Measurements from ENCODE around the gene SUCO.

SUCO gene

GRCh38 chr1:172641492-172641891 is 108.5 kb downstream of the SUCO start:
- H3K27ac ChIP-seq (ENCODE audit: low read depth, low read length), result no peak overlapping the region
- no peaks in the 10 kb centered on the region for H3K27me3 ChIP-seq (ENCODE audit: control insufficient read depth, insufficient read depth, low read length)
- H3K9ac ChIP-seq (ENCODE audit: low read length), result no peak overlapping the region
- H3K4me3 ChIP-seq (ENCODE audit: low read length), result no peak overlapping the region
- H3K4me1 ChIP-seq (ENCODE audit: control insufficient read depth, insufficient read depth, low read length), result no peaks in the 10 kb centered on the region
- H3K36me3 ChIP-seq (ENCODE audit: control insufficient read depth, insufficient read depth, low read length), result no peaks in the 10 kb centered on the region

DNA sequence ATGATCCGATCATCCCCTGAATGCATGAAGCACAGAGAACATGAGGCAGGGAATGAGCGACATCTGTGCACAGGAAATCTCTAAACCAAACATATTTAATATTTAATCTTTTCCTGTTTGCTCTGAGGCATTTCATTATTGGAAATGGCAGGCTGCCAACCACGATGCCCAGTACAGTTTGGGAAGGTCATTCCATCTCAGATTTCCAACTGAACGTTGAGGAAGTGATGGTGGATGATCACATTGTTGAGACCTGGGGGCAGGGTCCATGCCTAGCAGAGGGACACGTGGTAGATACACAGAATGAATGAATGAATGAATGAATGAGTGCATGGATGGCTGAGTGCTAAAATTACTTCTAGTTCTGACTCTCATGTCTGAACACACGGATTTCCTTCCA is 110.0 kb downstream of the SUCO start:
- no peak overlapping the region for H3K4me3 ChIP-seq (ENCODE audit: low read length)
- H3K36me3 ChIP-seq (ENCODE audit: control insufficient read depth, insufficient read depth, low read length), result no peaks in the 10 kb centered on the region
- H3K27me3 ChIP-seq (ENCODE audit: control insufficient read depth, insufficient read depth, low read length), result no peaks in the 10 kb centered on the region
- no peaks in the 10 kb centered on the region for H3K4me1 ChIP-seq (ENCODE audit: control insufficient read depth, insufficient read depth, low read length)
- no peak overlapping the region for H3K9ac ChIP-seq (ENCODE audit: low read length)
- H3K27ac ChIP-seq (ENCODE audit: low read depth, low read length), result no peak overlapping the region

GRCh38 chr1:172646653-172647052 is 113.7 kb downstream of the SUCO start:
- no peaks in the 10 kb centered on the region for H3K36me3 ChIP-seq (ENCODE audit: control insufficient read depth, insufficient read depth, low read length)
- no peaks in the 10 kb centered on the region for H3K27me3 ChIP-seq (ENCODE audit: control insufficient read depth, insufficient read depth, low read length)
- H3K4me1 ChIP-seq (ENCODE audit: control insufficient read depth, insufficient read depth, low read length), result no peaks in the 10 kb centered on the region
- H3K9ac ChIP-seq (ENCODE audit: low read length), result no peak overlapping the region
- no peak overlapping the region for H3K4me3 ChIP-seq (ENCODE audit: low read length)
- H3K27ac ChIP-seq (ENCODE audit: low read depth, low read length), result no peak overlapping the region

- no peaks in the 10 kb centered on the region for H3K4me1 ChIP-seq (ENCODE audit: control insufficient read depth, insufficient read depth, low read length)
- no peaks in the 10 kb centered on the region for H3K27me3 ChIP-seq (ENCODE audit: control insufficient read depth, insufficient read depth, low read length)
- no peaks in the 10 kb centered on the region for H3K36me3 ChIP-seq (ENCODE audit: control insufficient read depth, insufficient read depth, low read length)
- no peak overlapping the region for H3K27ac ChIP-seq (ENCODE audit: low read depth, low read length)
- no peak overlapping the region for H3K9ac ChIP-seq (ENCODE audit: low read length)
- H3K4me3 ChIP-seq (ENCODE audit: low read length), result no peak overlapping the region
These were observed 114.2 kb downstream of the SUCO start for GRCh38 chr1:172647110-172647564.

- H3K9ac ChIP-seq (ENCODE audit: low read length), result no peak overlapping the region
- no peaks in the 10 kb centered on the region for H3K27me3 ChIP-seq (ENCODE audit: control insufficient read depth, insufficient read depth, low read length)
- no peak overlapping the region for H3K4me3 ChIP-seq (ENCODE audit: low read length)
- H3K36me3 ChIP-seq (ENCODE audit: control insufficient read depth, insufficient read depth, low read length), result no peaks in the 10 kb centered on the region
- no peaks in the 10 kb centered on the region for H3K4me1 ChIP-seq (ENCODE audit: control insufficient read depth, insufficient read depth, low read length)
- no peak overlapping the region for H3K27ac ChIP-seq (ENCODE audit: low read depth, low read length)
These were observed 115.0 kb downstream of the SUCO start for GRCh38 chr1:172647987-172648386.

DNA sequence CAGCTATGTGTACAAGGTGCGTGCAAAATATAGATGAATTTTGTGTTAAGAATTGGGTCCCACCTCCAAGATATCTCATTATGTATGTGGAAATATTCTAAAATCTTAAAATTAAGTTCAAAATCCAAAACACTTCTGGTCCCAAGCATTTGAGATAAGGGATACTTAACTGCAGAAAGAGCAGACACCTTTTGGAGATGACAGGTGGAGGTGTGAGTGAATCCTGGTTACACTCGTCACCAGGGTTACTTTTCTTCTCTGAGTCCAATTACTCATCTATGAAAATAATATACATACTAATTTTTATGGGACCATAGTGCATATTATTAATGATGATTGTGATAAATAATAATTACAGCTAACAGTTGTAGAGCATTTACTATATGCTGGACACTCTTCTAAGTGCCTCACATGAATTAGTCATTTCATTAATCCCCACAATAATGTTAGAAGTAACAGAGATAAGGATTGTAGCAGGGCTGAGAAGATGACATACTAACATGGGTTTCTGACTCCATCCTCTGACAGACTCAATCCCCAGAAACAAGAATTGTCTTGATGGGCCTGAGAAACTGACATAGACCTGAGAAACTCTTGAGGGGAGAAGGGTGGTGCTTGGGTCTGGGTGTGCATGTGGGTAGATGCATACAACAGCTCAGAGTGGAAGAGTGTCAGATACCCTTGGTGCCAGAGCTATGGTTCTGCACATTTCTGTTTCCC is 117.7 kb downstream of the SUCO start:
- Histone ChIP-seq H3K4me3 (ENCODE audit: low read length) (no peak overlapping the region), H3K9ac (ENCODE audit: low read length) (no peak overlapping the region), H3K27ac (ENCODE audit: low read depth, low read length) (no peak overlapping the region), H3K27me3 (ENCODE audit: control insufficient read depth, insufficient read depth, low read length) (no peaks in the 10 kb centered on the region), H3K36me3 (ENCODE audit: control insufficient read depth, insufficient read depth, low read length) (no peaks in the 10 kb centered on the region), H3K4me1 (ENCODE audit: control insufficient read depth, insufficient read depth, low read length) (no peaks in the 10 kb centered on the region)

- Histone ChIP-seq H3K9ac (ENCODE audit: low read length) (no peak overlapping the region), H3K36me3 (ENCODE audit: control insufficient read depth, insufficient read depth, low read length) (no peaks in the 10 kb centered on the region), H3K27ac (ENCODE audit: low read depth, low read length) (no peak overlapping the region), H3K27me3 (ENCODE audit: control insufficient read depth, insufficient read depth, low read length) (no peaks in the 10 kb centered on the region), H3K4me1 (ENCODE audit: control insufficient read depth, insufficient read depth, low read length) (no peaks in the 10 kb centered on the region), H3K4me3 (ENCODE audit: low read length) (no peak overlapping the region)
These were observed 120.2 kb downstream of the SUCO start for GRCh38 chr1:172653015-172653709.

DNA sequence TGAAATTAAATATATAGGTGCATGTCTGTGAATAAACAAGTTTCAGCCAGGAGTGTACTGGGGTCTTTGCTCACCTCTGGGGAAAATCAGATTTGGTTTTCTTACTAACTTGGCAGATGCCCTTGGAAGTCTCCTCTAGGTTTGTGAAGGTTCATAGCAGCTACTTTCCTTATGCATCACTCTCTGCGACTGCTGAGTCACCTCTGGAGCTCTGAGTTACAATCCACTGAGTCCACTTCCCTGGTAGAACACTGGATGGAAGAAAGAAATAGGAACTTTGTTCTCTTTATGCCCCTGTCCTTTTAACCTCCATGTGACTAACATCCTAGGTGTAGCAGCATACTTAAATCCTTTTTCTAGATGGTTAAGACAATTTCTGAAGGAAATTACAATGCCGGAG is 121.6 kb downstream of the SUCO start:
- Histone ChIP-seq H3K9ac (ENCODE audit: low read length) (no peak overlapping the region), H3K4me1 (ENCODE audit: control insufficient read depth, insufficient read depth, low read length) (no peaks in the 10 kb centered on the region), H3K36me3 (ENCODE audit: control insufficient read depth, insufficient read depth, low read length) (no peaks in the 10 kb centered on the region), H3K4me3 (ENCODE audit: low read length) (no peak overlapping the region), H3K27me3 (ENCODE audit: control insufficient read depth, insufficient read depth, low read length) (no peaks in the 10 kb centered on the region), H3K27ac (ENCODE audit: low read depth, low read length) (no peak overlapping the region)

DNA sequence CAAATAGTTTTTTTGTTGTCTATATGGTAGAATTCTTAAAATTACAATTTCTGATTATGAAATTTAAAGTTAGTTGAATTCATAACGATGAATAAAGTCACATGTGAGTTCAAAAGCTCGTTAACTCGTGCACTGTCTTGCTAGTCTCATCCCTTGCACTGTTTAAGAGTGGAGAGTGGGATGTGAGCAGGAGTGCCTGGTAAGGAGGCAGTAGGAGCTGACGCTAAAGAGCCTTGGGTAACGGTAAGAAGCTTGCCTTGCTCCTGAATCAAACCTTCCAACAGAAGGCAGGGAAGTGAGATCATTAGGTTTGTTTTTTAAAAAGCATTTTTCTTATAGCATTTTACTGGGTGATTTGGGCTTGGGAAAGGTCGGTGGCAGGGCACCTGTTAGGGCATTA is 123.6 kb downstream of the SUCO start:
- Histone ChIP-seq H3K4me3 (ENCODE audit: low read length) (no peak overlapping the region), H3K9ac (ENCODE audit: low read length) (no peak overlapping the region), H3K27ac (ENCODE audit: low read depth, low read length) (no peak overlapping the region), H3K4me1 (ENCODE audit: control insufficient read depth, insufficient read depth, low read length) (no peaks in the 10 kb centered on the region), H3K36me3 (ENCODE audit: control insufficient read depth, insufficient read depth, low read length) (no peaks in the 10 kb centered on the region), H3K27me3 (ENCODE audit: control insufficient read depth, insufficient read depth, low read length) (no peaks in the 10 kb centered on the region)

DNA sequence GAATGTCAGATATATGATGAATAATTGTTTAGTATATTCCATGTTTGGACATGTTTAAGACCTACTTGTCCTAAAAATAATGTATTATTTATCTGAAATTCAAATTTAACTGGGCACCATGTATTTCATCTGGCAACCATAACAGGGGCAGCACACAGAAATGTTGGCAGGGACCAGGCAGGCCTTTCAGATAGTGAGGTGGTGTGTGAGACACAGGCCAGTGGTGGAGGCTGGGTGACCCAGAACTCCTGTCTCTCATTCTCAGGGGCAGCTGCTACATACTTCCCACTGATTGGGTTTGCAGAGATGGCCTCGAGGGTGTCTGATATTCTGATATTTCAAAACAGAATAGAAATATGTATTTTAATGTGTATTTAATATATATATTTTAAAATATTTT is 124.6 kb downstream of the SUCO start:
- Histone ChIP-seq H3K9ac (ENCODE audit: low read length) (no peak overlapping the region), H3K27me3 (ENCODE audit: control insufficient read depth, insufficient read depth, low read length) (no peaks in the 10 kb centered on the region), H3K36me3 (ENCODE audit: control insufficient read depth, insufficient read depth, low read length) (no peaks in the 10 kb centered on the region), H3K4me1 (ENCODE audit: control insufficient read depth, insufficient read depth, low read length) (no peaks in the 10 kb centered on the region), H3K4me3 (ENCODE audit: low read length) (no peak overlapping the region), H3K27ac (ENCODE audit: low read depth, low read length) (no peak overlapping the region)

DNA sequence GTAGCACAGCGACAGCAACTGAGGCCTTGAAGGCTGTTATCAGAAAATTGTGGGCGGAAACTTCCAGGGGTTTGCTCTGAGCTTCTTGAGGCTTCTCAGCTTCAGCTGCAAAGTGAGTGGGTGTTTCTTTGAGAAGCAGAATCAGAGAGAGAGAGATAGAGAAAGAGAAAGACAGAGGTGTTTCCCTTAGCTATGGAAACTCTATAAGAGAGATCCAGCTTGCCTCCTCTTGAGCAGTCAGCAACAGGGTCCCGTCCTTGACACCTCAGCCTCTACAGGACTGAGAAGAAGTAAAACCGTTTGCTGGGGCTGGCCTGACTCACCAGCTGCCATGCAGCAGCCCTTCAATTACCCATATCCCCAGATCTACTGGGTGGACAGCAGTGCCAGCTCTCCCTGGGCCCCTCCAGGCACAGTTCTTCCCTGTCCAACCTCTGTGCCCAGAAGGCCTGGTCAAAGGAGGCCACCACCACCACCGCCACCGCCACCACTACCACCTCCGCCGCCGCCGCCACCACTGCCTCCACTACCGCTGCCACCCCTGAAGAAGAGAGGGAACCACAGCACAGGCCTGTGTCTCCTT is 126.0 kb downstream of the SUCO start, which contains the start of gene FASLG:
FASLG (plus strand) TSS at position 233 of the 583 bp plus-strand sequence; CDS start at position 332, 99 bp downstream.
- no peaks in the 10 kb centered on the region for H3K27me3 ChIP-seq (ENCODE audit: control insufficient read depth, insufficient read depth, low read length)
- H3K27ac ChIP-seq (ENCODE audit: low read depth, low read length), result no peak within 1 kb of the TSS
- H3K9ac ChIP-seq (ENCODE audit: low read length), result no peak within 1 kb of the TSS
- no peaks in the 10 kb centered on the region for H3K4me1 ChIP-seq (ENCODE audit: control insufficient read depth, insufficient read depth, low read length)
- no peak within 1 kb of the TSS for H3K4me3 ChIP-seq (ENCODE audit: low read length)
- no peaks in the 10 kb centered on the region for H3K36me3 ChIP-seq (ENCODE audit: control insufficient read depth, insufficient read depth, low read length)

- Histone ChIP-seq H3K36me3 (ENCODE audit: control insufficient read depth, insufficient read depth, low read length) (no peaks in the 10 kb centered on the region), H3K9ac (ENCODE audit: low read length) (no peak overlapping the region), H3K4me1 (ENCODE audit: control insufficient read depth, insufficient read depth, low read length) (no peaks in the 10 kb centered on the region), H3K27me3 (ENCODE audit: control insufficient read depth, insufficient read depth, low read length) (no peaks in the 10 kb centered on the region), H3K4me3 (ENCODE audit: low read length) (no peak overlapping the region), H3K27ac (ENCODE audit: low read depth, low read length) (no peak overlapping the region)
These were observed 128.2 kb downstream of the SUCO start for GRCh38 chr1:172661107-172661506.
